HepG2 (cell line): ENCODE results near the gene CABP2. TPM values are rescaled to one million over a fixed set of nuclear protein-coding genes. Genes with fewer than 3 reads are reported as not detected.

Experiments
- ATM ChIP-seq: fragments of 450-650 bp; IDR thresholded peaks from 2 replicates; pipeline ENCODE4 v1.7.1; 2017; ENCODE audit warnings: mild to moderate bottlenecking, borderline replicate concordance
- CHD4 ChIP-seq: fragments of 200-600 bp; sonication (generic); IDR thresholded peaks from 2 replicates; pipeline ENCODE4 v1.7.0; 2017; ENCODE audit warnings: mild to moderate bottlenecking, low read length, borderline replicate concordance
- KAT7 ChIP-seq: IDR thresholded peaks from 2 replicates; pipeline ENCODE4 v1.6.1; 2018; ENCODE audit warnings: borderline replicate concordance, missing compliant biosample characterization
- RFX5 ChIP-seq: IDR thresholded peaks from 2 replicates; pipeline ENCODE4 v1.6.1; 2011; ENCODE audit warnings: low read depth, low read length, improper control_type of control experiment
- ZBTB26 ChIP-seq: IDR thresholded peaks from 2 replicates; pipeline ENCODE4 v1.6.1; 2016; ENCODE audit warnings: missing compliant biosample characterization, missing genetic modification reagents, borderline replicate concordance
- ZBTB34 ChIP-seq: sonication (generic); formaldehyde crosslinking; IDR thresholded peaks from 2 replicates; pipeline ENCODE4 v1.8.0; 2022; ENCODE audit warnings: mild to moderate bottlenecking, missing genetic modification reagents
- ZBTB38 ChIP-seq: sonication (generic); formaldehyde crosslinking; IDR thresholded peaks from 2 replicates; pipeline ENCODE4 v1.5.1; 2020; ENCODE audit warnings: mild to moderate bottlenecking, missing genetic modification reagents
- ZNF280D ChIP-seq: sonication (generic); formaldehyde crosslinking; IDR thresholded peaks from 2 replicates; pipeline ENCODE4 v1.5.1; 2020; ENCODE audit warnings: mild to moderate bottlenecking, missing genetic modification reagents
- ZNF282 ChIP-seq: fragments of 450-650 bp; IDR thresholded peaks from 2 replicates; pipeline ENCODE4 v1.6.1; 2018; ENCODE audit not compliant: partially characterized antibody
- ZNF431 ChIP-seq: sonication (generic); formaldehyde crosslinking; IDR thresholded peaks from 2 replicates; pipeline ENCODE4 v1.9.0; 2022; ENCODE audit warnings: missing genetic modification reagents, low read depth, mild to moderate bottlenecking, borderline replicate concordance
- polyA plus RNA-seq, 8 experiments: library from polyadenylated mRNA; depleted of rRNA in 3 of 8; stranded (reverse) in 7 of 8; unstranded in 1 of 8; fragments of >200 nt; fragmentation: Illumina TruSeq in 4 of 8; extraction: Trizol in 4 of 8; gene quantifications; 2 replicates each; pipeline versions ENCODE4 v1.2.1 to v1.2.3, GENCODE V29; 2011 to 2016; ENCODE audit warnings: low read depth in 4 of 8, missing spikeins in 1 of 8, mixed read lengths in 1 of 8; ENCODE audit not compliant: insufficient read depth in 1 of 8
- total RNA-seq, 5 experiments: library from RNA; depleted of rRNA; stranded (reverse); fragments of >200 nt; fragmentation: Illumina TruSeq; extraction: Trizol; gene quantifications; 2 replicates each; pipeline ENCODE4 v1.2.3, GENCODE V29; 2016; ENCODE audit warnings: low read depth in 1 of 5
- TF ChIP-seq, protein P1 (sequence below): IDR thresholded peaks from 2 replicates; pipeline ENCODE4 v1.6.1; 2012; ENCODE audit warnings: inconsistent platforms
- TF ChIP-seq, protein P2 (sequence below): sonication (generic); formaldehyde crosslinking; IDR thresholded peaks from 2 replicates; pipeline ENCODE4 v1.4.0; 2020; ENCODE audit warnings: missing genetic modification reagents

CABP2 gene
- total and polyA plus RNA-seq, 2 of the 13 experiments (the other 11 are each of a cell fraction or from before 2014, with no cell fraction given): not detected

DNA sequence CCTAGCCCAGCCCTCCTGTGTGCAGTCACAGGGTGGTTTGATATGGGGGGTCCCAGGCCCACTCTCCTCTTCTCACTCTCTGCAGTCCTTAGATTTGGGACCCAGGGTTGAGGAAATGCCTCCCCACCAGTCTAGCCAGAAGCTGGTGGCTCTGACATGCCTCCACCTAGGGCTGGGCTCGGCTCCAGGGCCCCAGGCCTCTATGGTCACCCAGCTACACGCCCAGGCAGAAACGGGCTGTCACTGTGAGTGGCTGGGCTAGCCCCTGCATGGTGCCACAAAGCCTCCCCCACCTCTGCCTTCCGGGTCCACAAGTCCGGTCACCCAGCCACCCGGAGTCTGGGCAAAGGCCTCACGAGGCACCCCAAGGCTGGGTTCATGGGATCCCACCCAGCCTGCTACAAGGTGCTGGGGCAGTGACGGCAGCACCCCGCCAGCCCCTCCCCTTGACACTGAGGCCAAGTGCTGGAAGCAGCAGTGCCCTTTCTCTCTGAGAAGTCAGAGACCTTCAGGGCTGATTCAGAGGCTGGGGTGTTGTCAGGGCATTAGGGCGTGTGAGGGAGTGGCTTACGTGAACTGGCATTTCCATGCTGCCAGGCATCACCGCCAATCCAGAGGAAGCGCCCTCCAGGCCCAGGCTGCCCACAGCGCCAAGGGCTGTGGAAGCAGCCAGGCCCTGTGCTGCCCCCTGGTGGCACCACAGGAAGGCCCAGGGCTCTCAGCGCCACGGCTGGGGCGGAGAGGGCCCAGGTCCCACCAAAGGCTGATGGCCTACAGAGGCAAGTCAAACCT is 17.4 kb downstream of the CABP2 start (continued):
- no peak for TF ChIP-seq ZBTB34 (CRISPR knock-in tag)
- TF ChIP-seq ZNF431 (CRISPR knock-in tag): no peak
- TF ChIP-seq ZBTB26: peak; percentile 14; the same call in 1 of the 2 replicates
- no peak for TF ChIP-seq RFX5
- TF ChIP-seq ZNF280D (CRISPR knock-in tag): no peak
- no peak for TF ChIP-seq CHD4
- TF ChIP-seq, protein P1, sequence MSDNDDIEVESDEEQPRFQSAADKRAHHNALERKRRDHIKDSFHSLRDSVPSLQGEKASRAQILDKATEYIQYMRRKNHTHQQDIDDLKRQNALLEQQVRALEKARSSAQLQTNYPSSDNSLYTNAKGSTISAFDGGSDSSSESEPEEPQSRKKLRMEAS: peak; percentile 78; the same call in 1 of the 2 replicates
- TF ChIP-seq ATM: no peak
- TF ChIP-seq, protein P2, sequence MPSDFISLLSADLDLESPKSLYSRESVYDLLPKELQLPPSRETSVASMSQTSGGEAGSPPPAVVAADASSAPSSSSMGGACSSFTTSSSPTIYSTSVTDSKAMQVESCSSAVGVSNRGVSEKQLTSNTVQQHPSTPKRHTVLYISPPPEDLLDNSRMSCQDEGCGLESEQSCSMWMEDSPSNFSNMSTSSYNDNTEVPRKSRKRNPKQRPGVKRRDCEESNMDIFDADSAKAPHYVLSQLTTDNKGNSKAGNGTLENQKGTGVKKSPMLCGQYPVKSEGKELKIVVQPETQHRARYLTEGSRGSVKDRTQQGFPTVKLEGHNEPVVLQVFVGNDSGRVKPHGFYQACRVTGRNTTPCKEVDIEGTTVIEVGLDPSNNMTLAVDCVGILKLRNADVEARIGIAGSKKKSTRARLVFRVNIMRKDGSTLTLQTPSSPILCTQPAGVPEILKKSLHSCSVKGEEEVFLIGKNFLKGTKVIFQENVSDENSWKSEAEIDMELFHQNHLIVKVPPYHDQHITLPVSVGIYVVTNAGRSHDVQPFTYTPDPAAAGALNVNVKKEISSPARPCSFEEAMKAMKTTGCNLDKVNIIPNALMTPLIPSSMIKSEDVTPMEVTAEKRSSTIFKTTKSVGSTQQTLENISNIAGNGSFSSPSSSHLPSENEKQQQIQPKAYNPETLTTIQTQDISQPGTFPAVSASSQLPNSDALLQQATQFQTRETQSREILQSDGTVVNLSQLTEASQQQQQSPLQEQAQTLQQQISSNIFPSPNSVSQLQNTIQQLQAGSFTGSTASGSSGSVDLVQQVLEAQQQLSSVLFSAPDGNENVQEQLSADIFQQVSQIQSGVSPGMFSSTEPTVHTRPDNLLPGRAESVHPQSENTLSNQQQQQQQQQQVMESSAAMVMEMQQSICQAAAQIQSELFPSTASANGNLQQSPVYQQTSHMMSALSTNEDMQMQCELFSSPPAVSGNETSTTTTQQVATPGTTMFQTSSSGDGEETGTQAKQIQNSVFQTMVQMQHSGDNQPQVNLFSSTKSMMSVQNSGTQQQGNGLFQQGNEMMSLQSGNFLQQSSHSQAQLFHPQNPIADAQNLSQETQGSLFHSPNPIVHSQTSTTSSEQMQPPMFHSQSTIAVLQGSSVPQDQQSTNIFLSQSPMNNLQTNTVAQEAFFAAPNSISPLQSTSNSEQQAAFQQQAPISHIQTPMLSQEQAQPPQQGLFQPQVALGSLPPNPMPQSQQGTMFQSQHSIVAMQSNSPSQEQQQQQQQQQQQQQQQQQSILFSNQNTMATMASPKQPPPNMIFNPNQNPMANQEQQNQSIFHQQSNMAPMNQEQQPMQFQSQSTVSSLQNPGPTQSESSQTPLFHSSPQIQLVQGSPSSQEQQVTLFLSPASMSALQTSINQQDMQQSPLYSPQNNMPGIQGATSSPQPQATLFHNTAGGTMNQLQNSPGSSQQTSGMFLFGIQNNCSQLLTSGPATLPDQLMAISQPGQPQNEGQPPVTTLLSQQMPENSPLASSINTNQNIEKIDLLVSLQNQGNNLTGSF (CRISPR knock-in tag): no peak
- no peak for TF ChIP-seq KAT7 (CRISPR knock-in tag)
- TF ChIP-seq ZNF282: no peak
- peak; percentile 56; the same call in 1 of the 2 replicates for TF ChIP-seq ZBTB38
